HG02759 (cell line): ENCODE measurements around the gene NUDT22.

Experiments used
- ATAC-seq: cut with Tn5 transposase; IDR thresholded peaks from one replicate; pipeline ENCODE4 v1.9.1; 2021; ENCODE audit warnings: mild to moderate bottlenecking, moderate library complexity; ENCODE audit not compliant: unreplicated experiment

The NUDT22 gene

DNA sequence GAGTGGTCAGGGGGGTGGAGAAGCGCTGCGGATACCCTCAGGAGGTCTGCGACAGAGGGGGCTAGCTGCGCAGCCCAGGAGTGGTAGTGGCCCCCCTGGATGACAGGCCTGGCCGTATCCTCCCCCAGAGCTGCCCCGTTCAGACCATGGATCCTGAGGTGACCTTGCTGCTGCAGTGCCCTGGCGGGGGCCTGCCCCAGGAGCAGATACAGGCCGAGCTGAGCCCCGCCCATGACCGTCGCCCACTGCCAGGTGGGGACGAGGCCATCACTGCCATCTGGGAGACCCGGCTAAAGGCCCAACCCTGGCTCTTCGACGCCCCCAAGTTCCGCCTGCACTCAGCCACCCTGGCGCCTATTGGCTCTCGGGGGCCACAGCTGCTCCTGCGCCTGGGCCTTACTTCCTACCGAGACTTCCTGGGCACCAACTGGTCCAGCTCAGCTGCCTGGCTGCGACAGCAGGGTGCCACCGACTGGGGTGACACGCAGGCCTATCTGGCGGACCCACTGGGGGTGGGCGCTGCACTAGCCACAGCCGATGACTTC is 505 bp downstream of the NUDT22 start:
- peak; percentile 32 for ATAC-seq

DNA sequence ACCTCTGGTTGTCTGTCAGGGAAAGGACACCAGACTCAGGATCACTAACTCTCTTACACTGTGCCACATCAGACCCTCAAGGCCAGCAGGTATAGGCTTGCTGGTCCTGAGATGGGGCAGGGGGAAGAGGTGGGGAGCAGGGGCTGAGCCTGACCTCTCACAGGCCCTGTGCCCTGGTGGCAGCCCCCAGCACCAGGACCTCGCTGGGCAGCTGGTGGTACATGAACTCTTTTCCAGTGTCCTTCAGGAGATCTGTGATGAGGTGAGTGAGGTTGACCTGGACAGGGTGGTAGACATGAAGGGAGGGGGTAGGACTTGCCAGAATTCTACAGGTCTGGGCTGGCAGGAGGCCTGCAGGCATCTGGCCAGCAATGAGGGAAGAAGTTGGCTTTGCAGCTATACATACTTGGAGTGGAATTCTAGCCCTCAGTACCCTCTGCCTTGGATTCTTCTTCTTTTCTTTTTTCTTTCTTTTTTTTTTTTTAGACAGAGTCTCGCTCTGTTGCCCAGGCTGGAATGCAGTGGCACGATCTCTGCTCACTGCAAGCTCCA is 1.4 kb downstream of the NUDT22 start:
- ATAC-seq, result no peak

DNA sequence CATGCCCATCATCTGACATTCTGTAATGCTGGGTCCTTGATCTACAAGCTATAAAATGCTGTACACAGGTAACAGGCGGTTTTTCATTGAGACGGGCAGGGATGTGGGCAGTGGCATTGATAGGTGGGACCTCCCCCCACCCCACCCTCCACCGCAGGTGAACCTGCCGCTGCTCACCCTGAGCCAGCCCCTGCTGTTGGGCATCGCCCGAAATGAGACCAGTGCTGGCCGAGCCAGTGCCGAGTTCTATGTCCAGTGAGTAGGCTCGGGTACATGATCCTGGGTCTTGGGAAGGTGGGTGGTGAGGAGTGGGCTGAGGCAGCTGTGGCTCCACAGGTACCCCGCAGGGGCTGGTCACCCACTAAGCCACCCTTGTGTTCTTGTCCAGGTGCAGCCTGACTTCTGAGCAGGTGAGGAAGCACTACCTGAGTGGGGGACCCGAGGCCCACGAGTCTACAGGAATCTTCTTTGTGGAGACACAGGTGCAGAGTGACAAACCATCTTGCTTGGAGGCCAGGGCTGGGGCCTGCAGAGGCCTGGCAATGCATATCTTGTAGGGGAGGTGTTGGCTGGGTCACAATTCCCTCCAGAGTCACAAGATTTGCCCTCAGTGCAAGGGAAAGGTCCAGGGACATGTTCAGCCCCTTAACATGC is 3.1 kb downstream of the NUDT22 start:
- no peak for ATAC-seq

DNA sequence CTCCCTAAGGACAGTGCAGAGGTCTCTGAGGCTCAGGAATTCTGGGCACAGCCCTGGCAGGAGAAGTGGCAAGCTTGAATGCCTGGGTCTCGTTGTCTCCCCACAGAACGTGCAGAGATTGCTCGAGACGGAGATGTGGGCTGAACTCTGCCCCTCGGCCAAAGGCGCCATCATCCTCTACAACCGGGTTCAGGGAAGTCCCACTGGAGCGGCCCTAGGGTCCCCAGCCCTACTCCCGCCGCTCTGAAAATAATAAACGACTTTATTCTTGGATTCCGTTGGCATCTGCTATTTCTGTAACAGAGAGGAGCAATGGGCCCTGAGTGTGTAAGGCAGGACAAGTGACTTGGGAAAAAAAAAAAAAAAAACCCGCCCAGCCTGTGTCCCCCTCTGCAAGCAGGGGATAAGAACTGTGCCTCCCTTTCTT is 3.7 kb downstream of the NUDT22 start:
- ATAC-seq, result no peak

DNA sequence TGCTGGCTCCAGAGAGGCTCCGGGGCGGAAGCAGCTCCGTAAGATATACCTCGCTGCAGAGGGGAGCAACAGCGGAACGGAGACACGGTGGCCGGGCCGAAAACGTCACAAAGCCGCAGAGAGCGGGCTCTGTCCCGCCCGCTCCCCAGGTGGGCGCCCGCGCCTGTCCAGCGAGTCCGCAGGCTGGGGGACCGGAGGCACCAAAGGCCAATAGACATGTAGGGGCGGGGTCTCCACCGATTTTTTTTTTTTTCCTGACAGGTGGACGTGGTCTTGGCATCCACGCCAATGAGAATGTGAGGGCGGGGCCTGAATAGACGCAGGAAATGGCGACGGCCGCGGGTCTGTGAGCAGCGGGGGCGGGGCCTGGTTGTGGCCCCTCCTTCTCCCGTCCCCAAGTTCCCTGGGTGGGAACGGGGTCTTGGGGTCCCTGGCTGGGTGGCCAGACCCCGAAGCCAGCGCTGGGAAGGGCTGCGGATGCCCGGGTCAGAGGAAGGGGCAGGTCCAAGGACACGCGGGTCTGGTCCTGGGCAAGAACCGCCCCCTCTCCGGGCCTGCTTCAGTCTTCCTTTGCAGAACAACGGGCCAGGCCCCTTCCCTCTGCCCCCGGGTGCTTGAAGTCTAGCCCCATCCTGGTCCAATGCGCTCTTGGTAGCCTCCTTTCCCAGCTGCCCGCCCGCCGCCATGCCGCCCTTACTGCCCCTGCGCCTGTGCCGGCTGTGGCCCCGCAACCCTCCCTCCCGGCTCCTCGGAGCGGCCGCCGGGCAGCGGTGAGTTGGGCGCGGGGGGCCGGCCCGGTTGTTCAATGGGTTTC is 4.3 kb downstream of the NUDT22 start, which contains the start of gene DNAJC4:
DNAJC4 (plus strand) TSS at position 378 of the 814 bp plus-strand sequence; CDS start at position 685, 307 bp downstream.
- peak; percentile 43 for ATAC-seq

DNA sequence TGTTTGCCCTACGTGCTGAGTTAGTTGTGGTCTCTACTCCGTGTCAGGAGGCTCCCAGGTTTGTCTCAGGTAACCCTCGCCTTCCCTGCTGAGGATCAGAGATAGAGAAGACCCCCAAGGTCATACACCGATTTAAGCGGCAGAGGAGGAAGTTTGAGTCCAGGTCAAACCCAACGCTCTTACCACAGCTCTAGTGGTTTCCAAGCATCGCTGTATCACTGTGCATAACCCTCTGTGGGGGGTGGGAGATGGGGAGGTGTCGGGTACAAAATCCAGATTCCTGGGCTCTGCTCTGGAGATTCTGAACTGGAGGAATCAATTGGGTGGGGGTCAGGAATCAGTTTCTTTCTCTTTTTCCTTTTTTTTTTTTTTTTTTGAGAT is 4.9 kb downstream of the NUDT22 start:
- ATAC-seq, result no peak

DNA sequence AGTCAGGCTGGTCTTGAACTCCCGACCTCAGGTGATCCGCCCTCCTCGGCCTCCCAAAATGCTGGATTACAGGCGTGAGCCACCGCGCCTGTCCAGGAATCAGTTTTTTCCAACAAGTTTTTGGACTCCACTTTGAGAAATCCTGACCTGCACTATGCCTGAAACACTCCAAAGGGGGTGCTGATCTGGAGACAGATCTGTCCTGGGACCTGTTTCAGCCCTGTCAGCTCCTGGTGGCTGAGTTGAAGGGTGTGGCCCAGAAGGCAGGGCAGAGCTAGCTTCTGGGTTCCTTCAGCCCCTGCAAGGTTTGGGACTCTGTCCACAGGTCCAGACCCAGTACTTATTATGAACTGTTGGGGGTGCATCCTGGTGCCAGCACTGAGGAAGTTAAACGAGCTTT is 5.5 kb downstream of the NUDT22 start:
- ATAC-seq, result no peak

DNA sequence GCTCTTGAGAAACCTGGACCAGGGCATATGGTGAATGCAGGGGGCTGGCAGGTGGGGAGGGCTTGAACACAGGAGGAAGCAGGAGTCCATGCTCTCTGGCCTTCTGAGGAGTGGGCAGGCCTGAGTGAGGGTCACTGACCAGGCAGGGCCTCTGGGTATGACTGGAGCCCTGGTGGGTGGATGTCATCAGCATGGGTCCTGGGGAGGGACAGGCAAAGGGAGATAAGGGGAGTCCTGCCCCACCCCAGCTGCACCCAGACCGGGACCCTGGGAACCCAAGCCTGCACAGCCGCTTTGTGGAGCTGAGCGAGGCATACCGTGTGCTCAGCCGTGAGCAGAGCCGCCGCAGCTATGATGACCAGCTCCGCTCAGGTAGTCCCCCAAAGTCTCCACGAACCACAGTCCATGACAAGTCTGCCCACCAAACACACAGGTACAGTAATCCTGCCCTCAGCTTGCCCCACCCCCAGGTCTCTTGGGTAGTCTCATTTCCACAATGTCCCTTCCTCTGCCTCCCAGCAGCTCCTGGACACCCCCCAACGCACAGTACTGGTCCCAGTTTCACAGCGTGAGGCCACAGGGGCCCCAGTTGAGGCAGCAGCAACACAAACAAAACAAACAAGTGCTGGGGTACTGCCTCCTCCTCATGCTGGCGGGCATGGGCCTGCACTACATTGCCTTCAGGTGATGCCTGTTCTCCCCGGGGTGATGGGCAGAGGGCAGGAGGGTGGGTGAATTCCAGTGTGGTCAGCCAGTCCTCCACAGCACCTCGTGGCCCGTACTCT is 6.3 kb downstream of the NUDT22 start:
- ATAC-seq, result no peak

DNA sequence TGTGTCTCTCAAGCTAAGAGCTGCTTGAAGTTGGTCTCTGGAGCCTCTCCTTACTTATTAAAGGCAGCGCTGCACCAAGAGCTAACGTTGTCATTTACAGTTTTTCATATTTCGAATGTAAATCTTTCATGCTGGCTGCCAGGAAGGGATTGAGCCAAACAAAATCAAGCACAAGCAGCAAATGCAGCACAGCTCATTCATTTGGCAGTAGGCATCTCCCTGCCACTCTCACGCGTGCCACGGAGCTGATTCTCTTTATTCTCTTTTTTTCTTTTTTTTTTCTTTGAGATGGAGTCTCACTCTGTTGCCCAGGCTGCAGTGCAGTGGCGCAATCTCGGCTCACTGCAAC is 6.9 kb downstream of the NUDT22 start:
- no peak for ATAC-seq

DNA sequence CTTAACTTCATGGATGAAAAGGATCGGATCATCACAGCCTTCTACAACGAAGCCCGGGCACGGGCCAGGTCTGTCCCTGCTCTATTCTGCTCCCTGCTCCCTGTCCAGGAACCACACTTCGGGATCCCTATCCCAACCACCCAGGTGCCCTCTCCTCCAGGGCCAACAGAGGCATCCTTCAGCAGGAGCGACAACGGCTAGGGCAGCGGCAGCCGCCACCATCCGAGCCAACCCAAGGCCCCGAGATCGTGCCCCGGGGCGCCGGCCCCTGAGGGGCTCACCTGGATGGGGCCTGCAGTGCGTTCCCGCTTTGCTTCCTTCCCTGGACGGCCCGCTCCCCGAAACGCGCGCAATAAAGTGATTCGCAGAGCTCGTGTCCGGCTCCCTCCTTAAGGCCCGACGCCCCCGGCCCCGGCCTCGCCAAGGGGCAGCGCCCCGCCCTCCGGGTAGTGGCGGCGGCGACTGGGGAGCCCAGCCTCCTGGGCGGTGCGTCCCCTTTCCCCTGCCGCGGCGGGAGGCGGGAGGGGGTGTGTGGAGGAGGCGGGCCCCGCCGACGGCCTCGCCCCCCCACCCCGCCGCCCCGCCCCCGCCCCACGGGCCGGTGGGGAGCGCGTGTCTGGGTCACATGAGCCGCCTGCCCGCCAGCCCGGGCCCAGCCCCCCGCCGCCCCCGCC is 8.0 kb downstream of the NUDT22 start, which contains the start of gene VEGFB:
VEGFB (plus strand) TSS at position 672 of the 674 bp plus-strand sequence. CDS start 250 bp downstream, outside the sequence.
- ATAC-seq, result peak; percentile 42

DNA sequence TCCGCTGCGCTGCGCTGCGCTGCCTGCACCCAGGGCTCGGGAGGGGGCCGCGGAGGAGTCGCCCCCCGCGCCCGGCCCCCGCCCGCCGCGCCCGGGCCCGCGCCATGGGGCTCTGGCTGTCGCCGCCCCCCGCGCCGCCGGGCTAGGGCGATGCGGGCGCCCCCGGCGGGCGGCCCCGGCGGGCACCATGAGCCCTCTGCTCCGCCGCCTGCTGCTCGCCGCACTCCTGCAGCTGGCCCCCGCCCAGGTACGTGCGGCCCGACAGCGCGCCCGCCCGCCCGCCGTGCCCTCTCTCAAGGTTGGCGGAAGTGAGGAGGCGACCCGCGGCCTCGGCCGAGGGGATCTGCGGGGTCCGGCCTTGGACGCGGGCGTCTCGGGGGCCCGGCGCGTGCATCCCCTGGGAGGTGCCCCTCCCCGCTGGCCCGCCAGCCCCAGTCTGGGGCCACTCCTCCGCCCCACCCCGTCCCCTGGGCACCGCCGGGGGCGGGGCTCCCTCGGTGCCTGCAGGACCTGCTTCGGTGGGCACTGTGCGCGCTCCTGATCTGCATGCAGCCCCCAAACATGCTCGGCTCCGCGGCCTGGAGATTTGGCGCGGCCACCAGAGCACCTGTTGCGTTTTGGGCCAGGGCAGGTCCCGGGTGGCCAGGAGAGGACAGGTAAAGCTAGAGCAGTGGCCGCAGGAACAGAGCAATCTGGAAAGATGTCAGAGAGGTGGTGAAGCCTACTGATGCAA is 8.7 kb downstream of the NUDT22 start:
- peak; percentile 37 for ATAC-seq

DNA sequence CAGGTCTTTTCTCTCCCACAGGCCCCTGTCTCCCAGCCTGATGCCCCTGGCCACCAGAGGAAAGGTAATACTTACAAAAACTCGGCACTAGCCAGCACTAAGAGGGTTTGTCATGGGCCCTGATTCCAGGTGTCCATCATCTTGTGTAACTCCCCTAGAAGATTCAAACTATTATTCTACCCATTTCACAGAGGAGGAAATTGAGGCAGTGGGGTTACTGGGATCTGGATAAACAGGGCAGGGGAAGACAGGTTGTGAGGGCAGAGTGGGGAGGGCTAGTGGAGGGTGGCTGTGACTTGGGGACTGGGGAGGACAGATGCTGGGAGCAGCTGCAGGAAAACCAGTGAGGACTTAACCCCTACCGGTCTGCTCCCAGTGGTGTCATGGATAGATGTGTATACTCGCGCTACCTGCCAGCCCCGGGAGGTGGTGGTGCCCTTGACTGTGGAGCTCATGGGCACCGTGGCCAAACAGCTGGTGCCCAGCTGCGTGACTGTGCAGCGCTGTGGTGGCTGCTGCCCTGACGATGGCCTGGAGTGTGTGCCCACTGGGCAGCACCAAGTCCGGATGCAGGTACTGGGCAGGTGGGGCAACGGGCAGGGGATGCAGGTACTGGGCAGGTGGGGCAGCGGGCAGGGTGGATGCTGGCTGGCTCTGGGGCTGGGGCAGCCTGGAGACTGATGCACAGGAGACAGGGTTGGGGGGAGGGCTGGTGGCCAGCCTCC is 9.5 kb downstream of the NUDT22 start:
- no peak for ATAC-seq

DNA sequence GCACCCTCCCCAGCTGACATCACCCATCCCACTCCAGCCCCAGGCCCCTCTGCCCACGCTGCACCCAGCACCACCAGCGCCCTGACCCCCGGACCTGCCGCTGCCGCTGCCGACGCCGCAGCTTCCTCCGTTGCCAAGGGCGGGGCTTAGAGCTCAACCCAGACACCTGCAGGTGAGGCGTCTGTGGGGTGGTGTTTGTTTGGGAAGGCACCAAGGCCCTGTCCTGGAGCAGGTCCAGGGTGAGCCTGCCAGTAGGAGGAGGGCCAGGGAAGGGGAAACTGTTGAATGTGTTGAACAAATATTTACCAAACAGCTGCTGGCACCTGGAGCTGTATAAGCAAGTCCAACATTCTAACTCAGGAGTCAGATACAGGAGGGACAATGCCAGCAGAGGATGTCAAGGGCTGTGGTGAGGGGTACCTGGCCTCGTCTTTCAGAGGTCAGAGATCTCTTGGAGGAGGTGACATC is 11.4 kb downstream of the NUDT22 start:
- no peak for ATAC-seq

DNA sequence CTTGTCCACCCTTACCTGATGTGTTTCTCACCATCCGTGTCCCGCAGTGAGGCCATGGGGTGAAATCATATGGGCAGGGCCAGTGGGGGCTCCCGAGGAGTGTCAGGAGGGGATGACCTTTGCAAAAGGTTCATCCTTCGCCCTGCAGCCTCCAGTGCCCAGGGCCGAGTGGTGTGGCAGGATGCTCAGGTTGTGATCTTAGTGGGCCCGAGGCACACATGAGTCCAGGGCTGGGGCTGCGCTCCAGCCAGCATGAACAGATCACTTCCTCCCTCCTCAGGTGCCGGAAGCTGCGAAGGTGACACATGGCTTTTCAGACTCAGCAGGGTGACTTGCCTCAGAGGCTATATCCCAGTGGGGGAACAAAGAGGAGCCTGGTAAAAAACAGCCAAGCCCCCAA is 12.0 kb downstream of the NUDT22 start:
- no peak for ATAC-seq

DNA sequence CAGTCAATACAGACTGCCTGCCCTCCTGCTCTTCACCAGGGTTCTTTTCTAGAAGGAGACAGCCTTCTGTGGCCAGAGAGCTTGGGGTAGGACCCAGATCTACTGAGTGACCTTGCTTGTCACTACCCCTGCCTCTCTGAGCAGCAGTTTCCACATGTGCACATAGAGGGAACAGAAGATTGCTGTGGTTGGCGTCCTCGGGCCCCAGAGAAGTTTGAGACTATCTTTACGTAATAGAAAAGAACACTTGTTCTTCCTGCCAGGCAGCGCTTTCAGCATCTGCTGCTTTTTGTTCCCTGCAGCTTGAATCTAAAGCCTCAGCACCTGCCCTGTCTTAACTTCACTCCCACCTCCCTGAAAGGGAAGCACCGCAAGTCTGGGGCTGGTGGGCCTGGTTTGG is 12.9 kb downstream of the NUDT22 start:
- ATAC-seq, result no peak

DNA sequence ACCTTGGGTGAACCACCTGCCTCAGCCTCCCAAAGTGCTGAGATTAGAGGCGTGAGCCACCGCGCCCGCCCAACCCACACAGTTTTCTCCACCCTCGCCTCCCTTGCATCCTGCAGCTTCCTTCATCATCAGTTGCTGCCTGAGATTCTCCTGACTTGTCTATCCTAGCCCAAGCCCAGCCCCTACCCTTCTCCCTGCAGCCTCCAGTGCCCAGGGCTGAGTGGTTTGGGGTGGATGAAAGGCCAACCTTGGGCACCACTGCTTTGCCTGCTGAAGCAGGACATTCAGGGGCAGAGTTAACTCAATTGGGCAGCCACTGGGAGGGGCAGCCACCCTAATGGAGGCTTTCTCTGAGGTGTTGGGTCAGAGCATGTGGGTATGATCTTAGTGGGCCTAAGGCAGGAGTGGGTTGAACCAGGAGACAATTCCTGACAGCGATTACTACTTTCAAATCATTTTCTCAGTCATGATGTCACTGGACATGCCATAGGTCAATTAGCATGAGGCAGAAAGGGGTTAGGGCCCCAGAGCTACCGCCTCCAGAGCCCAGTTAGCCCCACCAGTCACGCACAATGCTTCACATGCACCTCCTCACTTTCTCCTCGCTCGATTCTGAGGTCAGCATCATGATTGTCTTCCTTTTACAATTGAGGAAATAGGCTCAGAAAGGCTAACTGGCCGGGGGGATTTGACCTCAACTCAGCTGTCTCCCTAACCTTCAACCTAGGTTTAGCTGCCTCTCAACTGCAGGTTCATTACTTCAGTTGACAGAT is 13.8 kb downstream of the NUDT22 start:
- ATAC-seq, result no peak

DNA sequence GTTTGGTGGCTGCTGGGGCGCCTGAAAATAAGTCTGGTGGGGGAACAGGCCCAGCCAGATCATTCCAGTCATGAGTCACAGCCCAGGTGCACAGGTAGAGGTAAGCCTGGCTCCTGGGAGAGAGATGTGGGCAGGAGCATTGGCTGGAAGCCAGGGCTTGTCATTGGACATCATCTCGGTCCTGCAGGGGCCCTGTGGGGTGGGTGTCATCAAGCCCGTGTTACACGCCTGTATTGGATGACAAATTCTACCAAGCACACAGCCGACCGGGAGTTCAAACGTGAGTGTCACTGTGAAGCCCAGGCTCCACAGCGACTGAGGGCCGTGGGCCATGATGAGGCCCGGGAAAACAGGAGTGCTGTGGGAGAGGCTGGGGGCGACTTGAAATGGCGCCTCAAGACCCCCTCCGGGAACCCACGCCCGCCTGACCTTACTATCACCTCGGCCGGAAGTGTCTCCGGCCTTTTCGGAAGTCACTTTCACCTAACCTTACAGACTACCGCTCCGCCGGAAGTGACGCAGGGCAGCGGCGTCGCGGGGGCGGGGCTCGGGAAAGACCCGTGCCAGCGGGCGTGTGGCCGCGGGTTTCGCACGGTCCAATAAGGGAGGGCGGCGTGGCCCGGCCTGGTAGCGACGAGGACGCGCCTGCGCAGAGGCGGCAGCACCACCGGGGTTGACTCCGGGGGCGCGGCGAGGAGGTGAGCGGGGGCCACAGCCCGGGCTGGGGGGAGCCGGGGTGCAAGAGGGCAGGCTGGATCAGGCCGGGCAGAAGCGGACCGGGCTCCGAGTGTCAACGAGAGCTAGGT is 14.6 kb downstream of the NUDT22 start, which contains the start of gene FKBP2:
FKBP2 (plus strand) TSS at position 661 of the 806 bp plus-strand sequence. CDS start 1,293 bp downstream, outside the sequence.
- peak; percentile 60 for ATAC-seq
